ENCODE results near the gene TPBGL.

Gene TPBGL

GRCh38 chr11:75223954-75224643 lies 16.5 kb upstream of the TPBGL start:
- no peak overlapping the region for H3K4me3 ChIP-seq (ENCODE audit: low read length)
- no peak overlapping the region for H3K27ac ChIP-seq (ENCODE audit: low read depth, low read length)
- H3K9ac ChIP-seq (ENCODE audit: low read length), result no peak overlapping the region
- no peaks in the 10 kb centered on the region for H3K36me3 ChIP-seq (ENCODE audit: control insufficient read depth, insufficient read depth, low read length)
- H3K4me1 ChIP-seq (ENCODE audit: control insufficient read depth, insufficient read depth, low read length), result no peaks in the 10 kb centered on the region
- no peaks in the 10 kb centered on the region for H3K27me3 ChIP-seq (ENCODE audit: control insufficient read depth, insufficient read depth, low read length)

GRCh38 chr11:75225794-75226193 lies 14.8 kb upstream of the TPBGL start:
- no peak overlapping the region for H3K27ac ChIP-seq (ENCODE audit: low read depth, low read length)

GRCh38 chr11:75229466-75229865 lies 11.1 kb upstream of the TPBGL start:
- Histone ChIP-seq H3K4me1 (ENCODE audit: control insufficient read depth, insufficient read depth, low read length) (no peaks in the 10 kb centered on the region), H3K36me3 (ENCODE audit: control insufficient read depth, insufficient read depth, low read length) (no peaks in the 10 kb centered on the region), H3K4me3 (ENCODE audit: low read length) (no peak overlapping the region), H3K27ac (ENCODE audit: low read depth, low read length) (no peak overlapping the region), H3K27me3 (ENCODE audit: control insufficient read depth, insufficient read depth, low read length) (no peaks in the 10 kb centered on the region), H3K9ac (ENCODE audit: low read length) (no peak overlapping the region)

More at GRCh38 chr11:75225794-75226193, 14.8 kb upstream of the TPBGL start:
- H3K4me3 ChIP-seq (ENCODE audit: low read length), result no peak overlapping the region
- no peaks in the 10 kb centered on the region for H3K4me1 ChIP-seq (ENCODE audit: control insufficient read depth, insufficient read depth, low read length)
- H3K9ac ChIP-seq (ENCODE audit: low read length), result no peak overlapping the region
- no peaks in the 10 kb centered on the region for H3K36me3 ChIP-seq (ENCODE audit: control insufficient read depth, insufficient read depth, low read length)
- no peaks in the 10 kb centered on the region for H3K27me3 ChIP-seq (ENCODE audit: control insufficient read depth, insufficient read depth, low read length)

GRCh38 chr11:75230621-75231020 lies 10.0 kb upstream of the TPBGL start:
- Histone ChIP-seq H3K27me3 (ENCODE audit: control insufficient read depth, insufficient read depth, low read length) (no peaks in the 10 kb centered on the region), H3K27ac (ENCODE audit: low read depth, low read length) (no peak overlapping the region), H3K4me1 (ENCODE audit: control insufficient read depth, insufficient read depth, low read length) (no peaks in the 10 kb centered on the region), H3K36me3 (ENCODE audit: control insufficient read depth, insufficient read depth, low read length) (no peaks in the 10 kb centered on the region), H3K9ac (ENCODE audit: low read length) (no peak overlapping the region), H3K4me3 (ENCODE audit: low read length) (no peak overlapping the region)

- H3K36me3 ChIP-seq (ENCODE audit: control insufficient read depth, insufficient read depth, low read length), result no peaks in the 10 kb centered on the region
- H3K4me1 ChIP-seq (ENCODE audit: control insufficient read depth, insufficient read depth, low read length), result no peaks in the 10 kb centered on the region
- H3K4me3 ChIP-seq (ENCODE audit: low read length), result no peak overlapping the region
- H3K27me3 ChIP-seq (ENCODE audit: control insufficient read depth, insufficient read depth, low read length), result no peaks in the 10 kb centered on the region
- no peak overlapping the region for H3K9ac ChIP-seq (ENCODE audit: low read length)
- no peak overlapping the region for H3K27ac ChIP-seq (ENCODE audit: low read depth, low read length)
Observed at GRCh38 chr11:75233754-75234172, 6.8 kb upstream of the TPBGL start.

- Histone ChIP-seq H3K4me1 (ENCODE audit: control insufficient read depth, insufficient read depth, low read length) (no peaks in the 10 kb centered on the region), H3K27me3 (ENCODE audit: control insufficient read depth, insufficient read depth, low read length) (no peaks in the 10 kb centered on the region), H3K27ac (ENCODE audit: low read depth, low read length) (no peak overlapping the region), H3K4me3 (ENCODE audit: low read length) (no peak overlapping the region), H3K9ac (ENCODE audit: low read length) (no peak overlapping the region), H3K36me3 (ENCODE audit: control insufficient read depth, insufficient read depth, low read length) (no peaks in the 10 kb centered on the region)
Observed at GRCh38 chr11:75236062-75236461, 4.5 kb upstream of the TPBGL start.

- Histone ChIP-seq H3K4me1 (ENCODE audit: control insufficient read depth, insufficient read depth, low read length) (no peaks in the 10 kb centered on the region), H3K27me3 (ENCODE audit: control insufficient read depth, insufficient read depth, low read length) (peaks cover under 1% of the 10 kb centered on the region), H3K27ac (ENCODE audit: low read depth, low read length) (no peak overlapping the region), H3K4me3 (ENCODE audit: low read length) (no peak overlapping the region), H3K9ac (ENCODE audit: low read length) (no peak overlapping the region), H3K36me3 (ENCODE audit: control insufficient read depth, insufficient read depth, low read length) (no peaks in the 10 kb centered on the region)
Observed at GRCh38 chr11:75237050-75237449, 3.5 kb upstream of the TPBGL start.

GRCh38 chr11:75238595-75239440 lies 1.8 kb upstream of the TPBGL start:
- H3K27ac ChIP-seq (ENCODE audit: low read depth, low read length), result no peak overlapping the region
- H3K4me3 ChIP-seq (ENCODE audit: low read length), result no peak overlapping the region
- H3K9ac ChIP-seq (ENCODE audit: low read length), result no peak overlapping the region
- no peaks in the 10 kb centered on the region for H3K4me1 ChIP-seq (ENCODE audit: control insufficient read depth, insufficient read depth, low read length)
- H3K27me3 ChIP-seq (ENCODE audit: control insufficient read depth, insufficient read depth, low read length), result peaks cover 9% of the 10 kb centered on the region
- H3K36me3 ChIP-seq (ENCODE audit: control insufficient read depth, insufficient read depth, low read length), result no peaks in the 10 kb centered on the region

- peaks cover 9% of the 10 kb centered on the region for H3K27me3 ChIP-seq (ENCODE audit: control insufficient read depth, insufficient read depth, low read length)
Observed at GRCh38 chr11:75239531-75240290, 863 bp upstream of the TPBGL start.

GRCh38 chr11:75241036-75241905 lies 697 bp downstream of the TPBGL start:
- no peak overlapping the region for H3K27ac ChIP-seq (ENCODE audit: low read depth, low read length)
- H3K4me3 ChIP-seq (ENCODE audit: low read length), result peak overlapping the region; percentile 68
- H3K27me3 ChIP-seq (ENCODE audit: control insufficient read depth, insufficient read depth, low read length), result peaks cover 9% of the 10 kb centered on the region
- no peaks in the 10 kb centered on the region for H3K36me3 ChIP-seq (ENCODE audit: control insufficient read depth, insufficient read depth, low read length)
- no peak overlapping the region for H3K9ac ChIP-seq (ENCODE audit: low read length)
- peaks cover 3% of the 10 kb centered on the region for H3K4me1 ChIP-seq (ENCODE audit: control insufficient read depth, insufficient read depth, low read length)

More at GRCh38 chr11:75239531-75240290, 863 bp upstream of the TPBGL start:
- Histone ChIP-seq H3K27ac (ENCODE audit: low read depth, low read length) (no peak overlapping the region), H3K4me3 (ENCODE audit: low read length) (no peak overlapping the region), H3K9ac (ENCODE audit: low read length) (no peak overlapping the region), H3K36me3 (ENCODE audit: control insufficient read depth, insufficient read depth, low read length) (no peaks in the 10 kb centered on the region), H3K4me1 (ENCODE audit: control insufficient read depth, insufficient read depth, low read length) (no peaks in the 10 kb centered on the region)

GRCh38 chr11:75241906-75242644 lies 1.5 kb downstream of the TPBGL start:
- no peaks in the 10 kb centered on the region for H3K36me3 ChIP-seq (ENCODE audit: control insufficient read depth, insufficient read depth, low read length)
- H3K27ac ChIP-seq (ENCODE audit: low read depth, low read length), result no peak overlapping the region
- peaks cover 3% of the 10 kb centered on the region for H3K4me1 ChIP-seq (ENCODE audit: control insufficient read depth, insufficient read depth, low read length)
- H3K9ac ChIP-seq (ENCODE audit: low read length), result no peak overlapping the region
- H3K4me3 ChIP-seq (ENCODE audit: low read length), result peak overlapping the region; percentile 68
- H3K27me3 ChIP-seq (ENCODE audit: control insufficient read depth, insufficient read depth, low read length), result peaks cover 9% of the 10 kb centered on the region
